MCF 10A (cell line): Measurements from ENCODE around the gene PTGIS. TPM values are rescaled to one million over a fixed set of nuclear protein-coding genes. Genes with fewer than 3 reads are reported as not detected.

Source experiments
- BruUV-seq: library from RNA; stranded (reverse); fragments of 400-500 nt; replicated peaks from 2 replicates; lab custom pipeline; 2021; lab: Mats Ljungman, UMichigan
- CTCF ChIA-PET: fragments of 300-600 bp; sonication (Branson Sonifier 250); formaldehyde crosslinking; extraction: SDS; loops from one replicate; lab custom pipeline; 2021; ENCODE audit warnings: antibody characterized with exemption, inconsistent platforms; lab: Yijun Ruan, JAX
- POLR2A ChIA-PET: fragments of 300-600, 350-650 bp; sonication (Branson Sonifier 250); formaldehyde crosslinking; extraction: SDS; loops from one replicate; lab custom pipeline; 2020; ENCODE audit warnings: antibody characterized with exemption, inconsistent platforms; lab: Yijun Ruan, JAX
- DNase-seq: peaks from one replicate; pipeline ENCODE4 v3.0.0-alpha.2; 2018; ENCODE audit not compliant: unreplicated experiment
- H3K27ac Mint-ChIP-seq: one replicate; pipeline ENCODE4 v1.8.0; 2022; ENCODE audit warnings: mild to moderate bottlenecking, low read depth, mixed read lengths; ENCODE audit not compliant: unreplicated experiment
- H3K27me3 Mint-ChIP-seq: one replicate; pipeline ENCODE4 v1.8.0; 2022; ENCODE audit warnings: mixed read lengths; ENCODE audit not compliant: insufficient read depth, unreplicated experiment
- H3K36me3 Mint-ChIP-seq: one replicate; pipeline ENCODE4 v1.8.0; 2022; ENCODE audit warnings: mild to moderate bottlenecking, moderate library complexity, mixed read lengths; ENCODE audit not compliant: insufficient read depth, unreplicated experiment
- H3K4me1 Mint-ChIP-seq: one replicate; pipeline ENCODE4 v1.8.0; 2022; ENCODE audit warnings: mixed read lengths; ENCODE audit not compliant: insufficient read depth, unreplicated experiment
- H3K4me3 Mint-ChIP-seq: one replicate; pipeline ENCODE4 v1.8.0; 2022; ENCODE audit warnings: mild to moderate bottlenecking, moderate library complexity, mixed read lengths; ENCODE audit not compliant: unreplicated experiment
- H3K9me3 Mint-ChIP-seq: one replicate; pipeline ENCODE4 v1.8.0; 2022; ENCODE audit warnings: mixed read lengths; ENCODE audit not compliant: unreplicated experiment
- intact Hi-C: fragments of 100-400 bp; cut with micrococcal nuclease; formaldehyde crosslinking; loops from 2 replicates; pipeline ENCODE4 v1.14.1; 2022
- total RNA-seq: library from RNA; stranded (reverse); gene quantifications from 2 replicates; pipeline ENCODE4 v1.2.3, GENCODE V29; 2022
- TF ChIP-seq, protein P1 (sequence below): fragments of 200-600 bp; IDR thresholded peaks from one replicate; pipeline ENCODE4 v1.8.0; 2022; ENCODE audit warnings: antibody characterized with exemption, mild to moderate bottlenecking; ENCODE audit not compliant: unreplicated experiment

The PTGIS gene
- total RNA-seq, 1 experiment from 2014 or later: not detected

DNA sequence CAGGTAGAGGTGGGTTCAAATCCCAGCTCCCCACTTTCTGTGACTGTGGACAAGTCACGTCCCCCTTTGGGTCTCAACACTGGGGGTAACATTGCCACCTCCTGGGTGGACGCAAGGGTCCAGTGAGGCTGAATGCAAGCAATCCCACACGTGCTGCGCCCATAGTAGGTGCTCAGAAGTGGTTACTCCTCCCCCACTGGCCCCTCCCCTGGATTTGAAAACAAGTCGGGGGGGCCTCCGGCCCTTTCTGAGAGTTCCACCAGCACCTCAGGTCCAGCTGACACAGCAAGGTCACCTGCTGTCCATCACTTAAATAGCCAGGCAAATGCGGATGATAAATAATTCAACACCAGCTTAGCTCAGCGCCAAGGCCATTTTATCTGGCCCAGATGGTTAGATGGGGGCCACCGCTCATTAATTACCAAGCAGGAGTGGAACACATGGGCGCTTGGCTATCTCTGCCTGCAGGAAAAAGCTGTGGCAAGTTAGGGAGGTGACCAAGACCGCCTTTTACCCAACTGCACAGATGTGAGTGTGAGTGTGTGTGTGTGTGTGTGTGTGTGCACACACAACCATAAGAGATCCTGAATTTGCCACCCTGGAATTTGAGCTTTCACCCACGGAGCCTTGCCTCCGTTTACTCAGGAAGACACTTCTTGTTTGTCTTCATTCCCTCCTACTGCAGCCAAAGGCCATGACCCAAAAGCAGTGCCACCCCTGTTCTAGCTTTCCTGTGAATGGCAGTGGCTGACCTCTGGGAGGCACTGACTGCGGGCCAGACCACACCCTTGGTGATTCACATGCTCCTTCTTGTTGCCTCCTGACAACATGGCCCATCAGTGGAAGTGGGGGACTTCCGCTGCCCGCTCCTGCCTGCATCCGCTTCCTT lies 50.8 kb downstream of the PTGIS start:
- ChIA-PET CTCF (interaction anchor here (0.6 to 1.5 kb wide), 5 partner anchors 10 to 186 kb away, joined by 3 to 6 read pairs (median 3); no protein-coding TSS in a partner anchor), POLR2A (interaction anchor here (0.5 to 1.4 kb wide), 3 partner anchors 8 to 316 kb away, joined by 3 read pairs; no protein-coding TSS in a partner anchor)
- Mint-ChIP-seq H3K9me3 (no peaks in the 10 kb centered on the region), H3K4me3 (no peak overlapping the region), H3K27me3 (no peaks in the 10 kb centered on the region), H3K36me3 (no peaks in the 10 kb centered on the region), H3K27ac (no peak overlapping the region), H3K4me1 (no peaks in the 10 kb centered on the region)
- no peak for DNase-seq
- intact Hi-C loops: no loop called here
- TF ChIP-seq, protein P1, sequence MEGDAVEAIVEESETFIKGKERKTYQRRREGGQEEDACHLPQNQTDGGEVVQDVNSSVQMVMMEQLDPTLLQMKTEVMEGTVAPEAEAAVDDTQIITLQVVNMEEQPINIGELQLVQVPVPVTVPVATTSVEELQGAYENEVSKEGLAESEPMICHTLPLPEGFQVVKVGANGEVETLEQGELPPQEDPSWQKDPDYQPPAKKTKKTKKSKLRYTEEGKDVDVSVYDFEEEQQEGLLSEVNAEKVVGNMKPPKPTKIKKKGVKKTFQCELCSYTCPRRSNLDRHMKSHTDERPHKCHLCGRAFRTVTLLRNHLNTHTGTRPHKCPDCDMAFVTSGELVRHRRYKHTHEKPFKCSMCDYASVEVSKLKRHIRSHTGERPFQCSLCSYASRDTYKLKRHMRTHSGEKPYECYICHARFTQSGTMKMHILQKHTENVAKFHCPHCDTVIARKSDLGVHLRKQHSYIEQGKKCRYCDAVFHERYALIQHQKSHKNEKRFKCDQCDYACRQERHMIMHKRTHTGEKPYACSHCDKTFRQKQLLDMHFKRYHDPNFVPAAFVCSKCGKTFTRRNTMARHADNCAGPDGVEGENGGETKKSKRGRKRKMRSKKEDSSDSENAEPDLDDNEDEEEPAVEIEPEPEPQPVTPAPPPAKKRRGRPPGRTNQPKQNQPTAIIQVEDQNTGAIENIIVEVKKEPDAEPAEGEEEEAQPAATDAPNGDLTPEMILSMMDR: no peak
- no TSS peak for BruUV-seq

DNA sequence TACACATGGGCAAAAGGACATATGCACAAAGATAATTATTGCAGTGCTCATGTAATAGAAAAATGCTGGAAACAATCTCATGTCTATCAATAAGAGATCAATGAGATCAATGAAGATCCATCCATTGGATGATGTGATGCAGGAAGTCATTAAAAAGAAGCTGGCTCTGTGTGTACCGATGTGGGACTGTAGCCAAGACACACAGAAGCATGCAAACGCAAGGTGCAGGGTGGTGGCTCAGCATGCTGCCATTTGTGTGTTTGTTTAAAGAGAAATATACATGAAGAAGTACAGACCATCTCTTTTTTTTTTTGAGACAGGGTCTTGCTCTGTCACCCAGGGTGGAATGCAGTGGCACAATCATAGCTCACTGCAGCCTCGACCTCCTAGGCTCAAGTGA lies 52.4 kb downstream of the PTGIS start:
- BruUV-seq: no TSS peak
- CTCF ChIA-PET: interaction anchor here (0.6 to 2.9 kb wide), 9 partner anchors 18 to 181 kb away, joined by 3 to 11 read pairs (median 6); no protein-coding TSS in a partner anchor
- Mint-ChIP-seq H3K9me3 (no peaks in the 10 kb centered on the region), H3K27me3 (no peaks in the 10 kb centered on the region), H3K4me3 (no peak overlapping the region), H3K4me1 (no peaks in the 10 kb centered on the region), H3K36me3 (no peaks in the 10 kb centered on the region), H3K27ac (no peak overlapping the region)
- POLR2A ChIA-PET: interaction anchor here (1.0 to 1.4 kb wide), 2 partner anchors 10 to 12 kb away, joined by 3 to 5 read pairs; no protein-coding TSS in a partner anchor
- TF ChIP-seq, protein P1: no peak
- intact Hi-C loops: no loop called here
- no peak for DNase-seq

- Mint-ChIP-seq H3K9me3 (no peaks in the 10 kb centered on the region), H3K4me3 (no peak overlapping the region), H3K4me1 (peaks cover 1% of the 10 kb centered on the region), H3K27me3 (no peaks in the 10 kb centered on the region), H3K27ac (no peak overlapping the region), H3K36me3 (no peaks in the 10 kb centered on the region)
- no TSS peak for BruUV-seq
- TF ChIP-seq, protein P1: no peak
- CTCF ChIA-PET: interaction anchor here (1.3 to 4.3 kb wide), 5 partner anchors 12 to 180 kb away, joined by 6 to 19 read pairs (median 8); no protein-coding TSS in a partner anchor
- DNase-seq: no peak
- intact Hi-C loops: no loop called here
- POLR2A ChIA-PET: interaction anchor here (0.6 kb wide), 1 partner anchor 151 kb away, joined by 3 read pairs; no protein-coding TSS in a partner anchor
These were observed 54.4 kb downstream of the PTGIS start for GRCh38 chr20:49513517-49513916.

DNA sequence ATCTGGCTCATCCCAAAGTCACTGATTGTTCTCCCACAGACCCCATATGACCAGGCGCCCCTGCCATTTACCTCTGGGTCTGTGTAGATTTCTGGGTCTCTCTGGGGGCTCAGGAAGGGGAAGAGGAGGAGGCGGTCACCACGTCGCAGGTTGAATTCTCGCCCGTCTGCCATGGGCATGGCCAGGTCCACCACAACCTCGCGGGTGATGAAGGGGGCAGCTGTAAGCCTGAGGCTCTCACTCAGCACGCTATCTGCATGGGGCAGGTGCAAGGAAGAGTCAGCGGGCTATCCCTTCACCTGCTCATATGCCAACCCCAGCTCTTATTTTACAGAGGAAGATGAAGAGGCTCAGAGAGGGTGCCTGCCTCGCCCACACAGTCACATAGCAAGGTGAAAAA lies 54.9 kb downstream of the PTGIS start:
- ChIA-PET CTCF (interaction anchor here (0.6 to 4.3 kb wide), 6 partner anchors 21 to 332 kb away, joined by 3 to 19 read pairs (median 5); no protein-coding TSS in a partner anchor), POLR2A (interaction anchor here (0.6 kb wide), 3 partner anchors 14 to 152 kb away, joined by 3 to 4 read pairs (median 3); no protein-coding TSS in a partner anchor)
- intact Hi-C loops: no loop called here
- Mint-ChIP-seq H3K9me3 (no peaks in the 10 kb centered on the region), H3K27ac (no peak overlapping the region), H3K4me1 (peaks cover 6% of the 10 kb centered on the region), H3K27me3 (no peaks in the 10 kb centered on the region), H3K4me3 (no peak overlapping the region), H3K36me3 (no peaks in the 10 kb centered on the region)
- BruUV-seq: no TSS peak
- TF ChIP-seq, protein P1: no peak
- DNase-seq: no peak
